Stimulated activated CD8-positive, alpha-beta memory T cell treated with anti-CD3 and anti-CD28 coated beads, Interleukin-12 subunit alpha, Interleukin-12 subunit beta, amount 100 ng/mL, for 24 hours (primary cell): ENCODE measurements around the gene NFIC.
"Not testable (repeated sequence)": the region's sequence is repeated elsewhere in the genome, so short reads cannot be mapped to it uniquely, and the experiment has no call there.

Experiments
- DNase-seq: peaks from one replicate; pipeline ENCODE4 v3.0.0-alpha.2; 2020; ENCODE audit errors: extremely low read depth

NFIC gene

GRCh38 chr19:3451451-3451866, 85.1 kb downstream of the NFIC start:
- no peak for DNase-seq

- DNase-seq: no peak
These were observed 86.0 kb downstream of the NFIC start for GRCh38 chr19:3452171-3452941.

- not testable (repeated sequence) for DNase-seq
These were observed 86.5 kb downstream of the NFIC start for GRCh38 chr19:3452942-3453214.

GRCh38 chr19:3453840-3454239, 87.5 kb downstream of the NFIC start:
- DNase-seq: no peak

GRCh38 chr19:3454656-3455392, 88.4 kb downstream of the NFIC start:
- no peak for DNase-seq

- DNase-seq: no peak
These were observed 89.1 kb downstream of the NFIC start for GRCh38 chr19:3455393-3455955.

GRCh38 chr19:3455960-3456601, 89.7 kb downstream of the NFIC start:
- no peak for DNase-seq

GRCh38 chr19:3456925-3457527, 90.6 kb downstream of the NFIC start:
- DNase-seq: no peak

- no peak for DNase-seq
These were observed 91.3 kb downstream of the NFIC start for GRCh38 chr19:3457528-3458228.

- no peak for DNase-seq
These were observed 92.1 kb downstream of the NFIC start for GRCh38 chr19:3458229-3459088.

GRCh38 chr19:3459089-3459881, 92.9 kb downstream of the NFIC start:
- DNase-seq: no peak

GRCh38 chr19:3459965-3460582, 93.7 kb downstream of the NFIC start:
- no peak for DNase-seq

GRCh38 chr19:3462991-3463713, 96.8 kb downstream of the NFIC start:
- no peak for DNase-seq

- no peak for DNase-seq
These were observed 97.6 kb downstream of the NFIC start for GRCh38 chr19:3463714-3464586.

- DNase-seq: no peak
These were observed 98.3 kb downstream of the NFIC start for GRCh38 chr19:3464587-3465235.

- DNase-seq: no peak
These were observed 99.2 kb downstream of the NFIC start for GRCh38 chr19:3465552-3465951.

GRCh38 chr19:3466635-3467034, 100.3 kb downstream of the NFIC start:
- DNase-seq: no peak
